GM12891 (cell line): ENCODE measurements around the gene CCL18.
A peak's percentile ranks its signal among the peaks of the same experiment; 100 is the strongest.
"Not testable (repeated sequence)": the region's sequence is repeated elsewhere in the genome, so short reads cannot be mapped to it uniquely, and the experiment has no call there.

Source experiments
- DNase-seq: peaks from one replicate; pipeline ENCODE4 v3.0.0; 2011; ENCODE audit warnings: low spot score; ENCODE audit not compliant: insufficient read length
- FAIRE-seq: peaks from 2 replicates; lab custom pipeline; 2011; peaks lifted over from hg19 to GRCh38; lab: Jason Lieb, UNC
- PAX5 ChIP-seq: IDR thresholded peaks from 2 replicates; pipeline ENCODE4 v1.6.1; 2011; ENCODE audit warnings: low read length, moderate library complexity, mild to moderate bottlenecking; ENCODE audit not compliant: insufficient read depth, severe bottlenecking
- POLR2A ChIP-seq: IDR thresholded peaks from 2 replicates; pipeline ENCODE4 v1.6.1; 2011; ENCODE audit warnings: low read depth, low read length, control low read depth
- POLR2AphosphoS5 ChIP-seq: IDR thresholded peaks from 2 replicates; pipeline ENCODE4 v1.6.1; 2011; ENCODE audit warnings: low read depth, low read length, control low read depth
- POU2F2 ChIP-seq: IDR thresholded peaks from 2 replicates; pipeline ENCODE4 v1.6.1; 2011; ENCODE audit warnings: low read depth, mild to moderate bottlenecking, control low read depth, low read length, moderate library complexity
- SPI1 ChIP-seq: IDR thresholded peaks from 2 replicates; pipeline ENCODE4 v1.6.1; 2011; ENCODE audit warnings: low read depth, low read length, control low read depth
- TAF1 ChIP-seq: IDR thresholded peaks from 2 replicates; pipeline ENCODE4 v1.6.1; 2011; ENCODE audit warnings: low read depth, low read length, control low read depth

The CCL18 gene

DNA sequence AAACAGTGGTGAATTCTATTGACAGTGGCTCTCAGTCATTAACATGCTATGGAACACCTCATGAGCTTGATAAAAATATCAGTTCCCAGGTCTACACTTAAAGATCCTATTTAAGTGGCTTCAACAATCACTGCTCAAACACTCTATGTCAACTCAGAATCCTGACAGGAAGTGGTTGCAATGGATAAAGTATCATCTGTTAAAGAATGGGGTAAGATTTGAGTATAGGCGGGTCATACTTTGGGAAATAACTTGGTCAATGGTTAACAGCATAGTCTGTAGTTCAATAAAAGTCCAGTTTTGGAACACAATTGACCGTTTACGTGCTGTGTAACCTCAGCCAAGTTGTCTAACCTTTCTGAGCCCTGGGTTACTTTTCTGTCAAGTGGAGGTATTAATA lies 23.4 kb downstream of the CCL18 start:
- not testable (repeated sequence) for FAIRE-seq, DNase-seq
- 0 out of 2 replicates have a peak, but pooled peaks have one; percentile 48 for TF ChIP-seq POLR2A

DNA sequence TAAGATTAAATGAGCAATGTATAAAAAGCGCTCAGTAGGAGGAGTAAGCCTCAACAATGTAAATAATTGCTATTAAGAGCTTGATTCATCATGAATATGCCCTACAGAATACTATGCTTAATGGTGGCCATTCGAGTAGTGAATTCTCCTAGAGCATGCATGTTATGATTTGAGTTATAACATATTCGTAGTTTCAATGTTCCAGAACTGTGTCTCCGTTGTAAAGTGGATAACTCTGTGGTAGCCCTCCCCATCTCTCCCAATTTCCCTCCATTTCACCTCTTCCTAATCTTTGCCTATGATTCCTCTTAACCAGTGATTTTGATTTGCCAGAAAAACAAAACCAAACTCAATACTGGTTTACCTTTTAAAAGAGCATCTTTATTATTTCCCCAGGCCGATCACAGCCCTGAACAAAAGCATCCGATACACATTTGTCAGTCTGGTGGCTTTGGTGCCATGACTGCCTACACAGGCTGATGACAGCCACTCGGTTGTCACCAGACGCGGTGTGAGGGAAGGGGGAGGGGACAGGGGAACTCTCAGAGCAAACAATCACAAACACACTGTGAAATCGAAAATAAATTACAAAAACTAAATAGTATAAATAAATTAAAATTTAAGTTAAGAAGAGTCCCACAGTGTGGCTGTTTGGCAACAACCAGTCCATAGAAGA lies 24.0 kb downstream of the CCL18 start:
- TF ChIP-seq POLR2A (peak; percentile 66), POLR2AphosphoS5 (peak; percentile 75; the same call in 1 of the 2 replicates)
- DNase-seq, FAIRE-seq: not testable (repeated sequence)

DNA sequence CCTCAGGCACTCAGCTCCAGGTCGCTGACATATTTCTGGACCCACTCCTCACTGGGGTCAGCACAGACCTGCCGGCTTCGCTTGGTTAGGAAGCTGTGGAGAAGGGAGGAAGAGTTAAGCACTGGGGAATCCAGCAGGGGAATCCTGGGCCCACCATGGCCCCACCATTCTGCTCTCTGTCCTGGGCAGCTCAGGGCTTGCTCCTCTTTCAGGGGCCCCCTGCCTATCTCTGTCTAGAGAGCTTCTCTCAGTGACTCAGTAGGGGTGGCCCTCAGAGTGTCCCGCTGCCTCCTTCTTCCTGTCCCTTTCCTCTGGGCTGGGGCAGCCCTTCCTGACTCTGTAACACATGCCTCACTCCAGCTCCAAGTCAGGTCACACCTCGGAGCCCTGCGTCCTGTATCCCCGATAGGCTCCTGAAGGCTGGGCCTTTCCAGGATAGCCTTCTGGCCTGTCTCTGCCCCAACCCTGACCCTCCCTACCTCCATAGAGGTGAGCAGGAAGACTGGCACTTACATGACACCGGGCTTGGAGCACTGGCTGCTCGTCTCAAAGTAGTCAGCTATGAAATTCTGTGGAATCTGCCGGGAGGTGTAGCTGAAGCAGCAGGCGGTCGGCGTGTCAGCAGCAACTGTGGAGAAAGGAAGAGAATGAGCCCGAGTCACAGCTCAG lies 24.7 kb downstream of the CCL18 start:
- DNase-seq, result no peak
- no peak for FAIRE-seq
- TF ChIP-seq POLR2A (peak; percentile 57), TAF1 (no peak), POLR2AphosphoS5 (peak; percentile 31), PAX5 (no peak)

DNA sequence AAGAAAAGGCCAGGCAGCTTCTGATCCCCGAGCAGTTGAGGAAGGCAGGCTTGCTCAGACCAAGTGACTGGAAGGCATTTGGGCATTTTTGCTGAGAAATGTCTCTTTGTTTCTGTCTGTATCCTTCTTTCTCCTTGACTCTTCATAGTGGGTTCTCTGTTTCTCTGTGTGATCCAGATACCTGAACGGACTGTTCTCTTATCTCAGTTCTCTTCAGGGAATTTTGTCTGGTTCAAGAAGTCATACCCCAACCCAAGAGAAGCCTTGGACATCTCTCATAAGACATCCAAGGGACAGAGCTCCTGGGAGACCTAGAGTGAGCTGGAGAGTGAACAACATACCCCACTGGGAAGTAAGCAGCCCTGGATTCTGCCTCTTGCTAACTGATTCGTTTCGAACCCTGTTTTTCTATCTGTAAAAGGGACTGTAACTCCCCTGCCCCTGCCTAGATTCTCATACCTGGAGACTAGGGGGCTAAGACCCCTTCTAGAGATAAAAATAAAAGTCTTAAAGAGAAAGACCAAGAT lies 25.3 kb downstream of the CCL18 start:
- TF ChIP-seq POLR2A (no peak; the same call in 1 of the 2 replicates), PAX5 (no peak), POLR2AphosphoS5 (peak; percentile 49; the same call in 1 of the 2 replicates)
- DNase-seq (no peak), FAIRE-seq (no peak)

DNA sequence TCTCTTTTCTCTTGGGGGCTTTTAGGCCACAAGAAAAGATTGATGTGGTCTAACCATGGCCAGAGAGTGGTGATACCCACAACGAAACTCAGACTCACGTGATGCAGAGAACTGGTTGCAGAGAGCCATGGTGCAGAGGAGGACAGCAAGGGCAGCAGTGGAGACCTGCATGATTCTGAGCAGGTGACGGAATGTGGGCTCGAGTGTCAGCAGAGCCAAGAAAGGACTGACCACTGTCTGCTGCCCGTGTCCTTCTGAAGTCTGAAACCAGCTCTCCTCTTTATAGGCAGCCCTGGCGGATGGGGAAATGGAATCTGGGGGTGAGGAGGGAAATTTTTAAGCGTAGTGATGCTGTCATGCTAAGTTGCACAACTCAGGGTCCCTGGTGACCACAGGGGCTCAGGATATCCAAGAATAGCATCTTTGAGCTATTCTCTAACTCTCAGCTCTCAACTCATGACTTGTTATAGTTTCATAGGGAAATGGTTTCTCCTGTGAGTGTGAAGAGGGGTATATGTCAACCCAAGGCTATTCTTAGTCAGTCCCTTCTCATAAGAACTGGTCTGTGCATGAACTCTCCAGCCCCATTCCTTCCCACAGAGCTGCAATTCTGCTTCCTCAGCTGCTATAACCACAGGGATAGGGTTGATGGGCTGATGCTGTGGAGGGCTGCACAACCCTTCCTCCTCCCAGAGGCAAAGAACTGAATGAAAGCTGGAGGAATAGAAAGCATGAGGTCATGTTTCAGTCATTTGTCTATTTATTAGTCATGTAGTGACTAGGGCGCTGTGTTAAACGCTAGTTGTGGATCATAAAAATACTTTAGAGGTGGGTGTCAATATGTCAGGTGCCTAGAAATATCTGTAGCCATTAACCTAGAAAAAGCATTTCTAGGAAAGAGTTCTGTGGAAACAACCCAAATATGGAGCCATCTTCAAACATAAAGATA lies 26.1 kb downstream of the CCL18 start, which contains the start of gene CCL3:
CCL3 (minus strand) TSS at position 256 of the 949 bp plus-strand sequence; CDS start at position 171, 85 bp downstream.
- TF ChIP-seq POLR2A, result peak; percentile 99
- peak; percentile 99 for TF ChIP-seq POLR2AphosphoS5
- peak; percentile 95 for TF ChIP-seq POU2F2
- peak; percentile 72 for TF ChIP-seq TAF1
- TF ChIP-seq SPI1, result peak; percentile 80
- peak; percentile 48 for TF ChIP-seq PAX5
- DNase-seq (peak; percentile 21), FAIRE-seq (no peak)

DNA sequence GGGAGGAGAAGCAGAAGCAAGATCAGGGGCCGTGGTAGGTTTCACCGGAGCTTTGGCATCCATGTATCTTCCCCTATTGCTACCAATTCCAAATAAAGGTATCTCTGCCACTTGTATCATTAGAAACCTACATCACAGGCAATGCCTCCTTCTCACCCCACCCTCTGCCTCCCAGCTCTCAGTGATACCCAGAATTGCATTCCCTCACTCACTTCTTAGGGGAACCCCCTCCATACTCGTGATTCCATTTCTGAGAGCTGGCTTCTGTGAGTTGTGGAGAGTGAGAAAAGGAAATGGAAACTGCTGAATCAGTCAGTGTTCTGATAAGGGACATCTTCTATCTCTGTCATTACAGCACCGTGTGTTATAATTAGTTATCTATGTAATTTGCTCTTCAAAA lies 28.2 kb downstream of the CCL18 start:
- TF ChIP-seq TAF1, result no peak
- no peak for TF ChIP-seq POLR2A
- no peak for TF ChIP-seq PAX5
- TF ChIP-seq SPI1, result no peak
- TF ChIP-seq POLR2AphosphoS5, result no peak
- no peak for TF ChIP-seq POU2F2
- no peak for FAIRE-seq
- DNase-seq, result no peak

DNA sequence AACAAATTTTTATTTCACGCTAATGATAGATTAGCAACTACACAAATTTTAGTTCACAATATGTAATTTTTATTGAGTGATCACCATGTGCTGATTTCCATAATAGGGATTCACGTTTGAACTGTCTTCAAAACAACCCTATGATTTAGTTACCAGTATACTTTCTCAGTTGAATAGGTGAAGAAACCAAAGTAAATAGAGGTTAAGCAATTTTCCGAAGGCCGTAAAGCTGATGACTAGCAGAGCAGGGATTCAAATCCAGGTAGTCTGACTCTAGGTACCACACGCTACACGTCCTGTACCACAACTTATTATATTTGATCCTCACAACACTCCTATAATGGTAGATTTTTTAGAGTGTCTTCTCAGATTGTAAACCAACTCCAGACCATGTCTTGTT lies 28.6 kb downstream of the CCL18 start:
- DNase-seq, FAIRE-seq: not testable (repeated sequence)

DNA sequence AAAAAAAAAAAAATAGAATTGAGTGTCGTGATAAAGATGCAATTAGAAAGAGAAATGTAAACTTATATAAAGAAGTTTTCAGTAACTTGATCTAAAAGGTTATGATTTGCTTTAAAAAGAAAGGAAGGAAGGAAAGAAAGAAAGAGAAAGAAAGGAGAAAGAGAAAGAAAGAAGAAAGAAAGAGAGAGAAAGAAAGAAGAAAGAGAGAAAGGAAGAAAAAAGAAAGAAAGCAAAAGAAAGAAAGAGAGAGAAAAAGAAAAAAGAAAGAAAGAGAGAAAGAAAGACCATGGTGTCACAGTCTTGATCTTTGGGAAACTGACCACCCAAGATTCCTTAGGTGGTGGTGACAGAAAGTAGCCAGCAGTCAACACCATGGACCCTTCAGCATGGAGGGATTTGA lies 30.2 kb downstream of the CCL18 start:
- TF ChIP-seq POLR2AphosphoS5 (no peak), SPI1 (no peak), PAX5 (no peak), TAF1 (no peak), POU2F2 (no peak), POLR2A (no peak)
- DNase-seq (no peak), FAIRE-seq (no peak)

DNA sequence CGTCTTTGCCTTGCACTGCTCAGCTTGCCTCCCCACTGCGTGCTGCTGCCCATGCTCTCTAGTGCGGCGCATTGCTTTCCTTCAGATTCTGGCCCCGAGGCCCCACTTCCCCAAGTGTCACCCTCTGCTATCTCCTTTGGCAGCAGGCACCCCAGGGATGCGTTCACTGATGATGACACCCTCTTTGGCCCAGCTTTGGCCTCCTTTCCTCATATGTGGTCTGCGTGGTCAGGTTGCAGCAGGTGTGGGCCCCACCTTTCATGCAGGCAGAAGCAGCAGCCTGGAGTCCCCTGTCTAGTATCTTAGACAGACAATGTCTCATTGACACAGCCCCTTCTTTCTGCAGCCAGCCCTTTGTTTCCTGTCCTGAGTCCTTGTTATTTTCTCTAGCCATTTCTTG lies 30.7 kb downstream of the CCL18 start:
- no peak for DNase-seq
- FAIRE-seq, result no peak
- TF ChIP-seq PAX5, result no peak
- TF ChIP-seq POLR2AphosphoS5, result no peak
- no peak for TF ChIP-seq TAF1
- TF ChIP-seq POLR2A, result no peak
- TF ChIP-seq SPI1, result no peak; the same call in 1 of the 2 replicates
- TF ChIP-seq POU2F2, result no peak

DNA sequence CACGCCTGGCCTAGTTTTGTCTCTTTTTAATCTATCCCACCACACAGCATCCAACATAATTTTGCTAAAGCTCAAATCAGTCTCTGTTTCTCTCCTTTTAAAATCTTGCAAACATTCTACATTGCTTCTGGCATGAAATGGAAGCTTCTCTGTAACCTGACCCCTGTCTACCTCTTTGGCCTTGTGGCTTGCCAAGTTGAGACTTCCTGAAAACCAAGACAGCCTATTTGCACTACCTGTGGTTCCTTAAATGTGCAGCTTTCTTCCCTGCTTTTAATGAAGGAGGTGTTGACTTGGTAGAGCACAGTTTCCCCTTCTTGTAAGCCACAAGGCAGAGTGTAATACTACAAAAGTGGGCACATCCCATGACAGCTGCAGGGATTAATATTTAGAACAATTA lies 31.9 kb downstream of the CCL18 start:
- TF ChIP-seq TAF1 (no peak), POLR2A (no peak), POU2F2 (no peak), PAX5 (no peak), POLR2AphosphoS5 (no peak), SPI1 (no peak)
- DNase-seq (no peak), FAIRE-seq (no peak)

DNA sequence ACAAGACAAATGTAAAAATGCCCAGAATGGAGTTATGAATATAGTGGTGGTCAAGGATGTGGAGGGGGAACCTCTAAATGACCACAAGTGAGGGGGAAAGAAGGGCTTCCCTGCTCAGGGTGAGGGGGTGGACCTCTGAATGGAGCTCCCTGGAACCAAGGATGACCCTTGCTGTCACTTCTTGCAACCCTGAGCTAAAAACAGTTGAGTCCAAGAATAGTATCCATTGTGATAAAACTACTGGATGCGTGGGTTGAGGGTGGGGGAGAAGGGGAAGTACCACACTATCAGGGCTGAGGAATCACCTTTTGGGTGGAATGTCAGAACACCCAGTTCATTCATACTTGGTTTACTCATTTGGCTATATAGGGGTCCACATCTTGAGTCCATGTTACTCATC lies 34.9 kb downstream of the CCL18 start:
- FAIRE-seq, DNase-seq: not testable (repeated sequence)
